ENCODE measurements around the gene CMSS1.

The CMSS1 gene

DNA sequence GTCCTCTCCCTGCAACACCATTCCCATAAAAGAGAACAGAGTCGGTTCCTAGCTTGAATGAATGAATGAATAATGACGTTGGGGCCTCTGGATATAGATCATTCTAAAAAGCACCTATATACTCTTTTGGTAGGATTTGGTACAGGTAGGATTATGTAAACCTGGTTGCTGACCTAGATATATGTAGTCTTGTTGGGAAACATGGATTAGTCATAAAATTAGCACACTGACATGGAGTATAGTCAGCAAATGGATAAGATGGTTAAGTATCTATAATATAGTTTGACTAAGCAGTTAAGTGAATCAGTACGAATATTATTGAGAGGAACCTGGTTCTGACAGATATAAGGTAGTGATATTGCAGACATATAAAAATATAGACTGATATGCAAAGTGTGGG lies 154.1 kb downstream of the CMSS1 start:
- DNase-seq (ENCODE audit: extremely low spot score, insufficient read length, low read depth) (no peak), FAIRE-seq (no peak)

GRCh38 chr3:99972380-99973104 lies 154.9 kb downstream of the CMSS1 start:
- no peak for DNase-seq (ENCODE audit: extremely low spot score, insufficient read length, low read depth)
- FAIRE-seq, result no peak

DNA sequence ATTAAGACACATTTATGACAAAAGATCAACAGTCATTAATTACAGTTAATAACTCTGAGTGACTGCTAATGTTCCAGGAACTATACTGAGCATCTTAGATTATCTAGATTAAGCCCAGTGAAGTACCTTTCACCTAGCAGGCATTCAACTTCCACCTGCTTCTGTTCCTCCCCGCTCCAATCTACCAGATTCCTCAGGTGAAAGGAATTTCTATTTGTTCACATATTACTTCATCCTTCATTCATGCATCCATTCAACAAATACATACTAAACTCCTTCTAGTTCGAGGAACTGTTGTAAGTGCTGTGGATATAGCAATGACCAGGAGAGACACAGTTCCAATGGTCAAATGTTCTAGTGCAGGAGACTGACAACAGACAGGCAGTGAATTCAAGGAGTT lies 157.3 kb downstream of the CMSS1 start:
- DNase-seq (ENCODE audit: extremely low spot score, insufficient read length, low read depth) (no peak), FAIRE-seq (no peak)

- DNase-seq (ENCODE audit: extremely low spot score, insufficient read length, low read depth) (no peak), FAIRE-seq (no peak)
Observed at GRCh38 chr3:99976584-99976983, 158.9 kb downstream of the CMSS1 start.

DNA sequence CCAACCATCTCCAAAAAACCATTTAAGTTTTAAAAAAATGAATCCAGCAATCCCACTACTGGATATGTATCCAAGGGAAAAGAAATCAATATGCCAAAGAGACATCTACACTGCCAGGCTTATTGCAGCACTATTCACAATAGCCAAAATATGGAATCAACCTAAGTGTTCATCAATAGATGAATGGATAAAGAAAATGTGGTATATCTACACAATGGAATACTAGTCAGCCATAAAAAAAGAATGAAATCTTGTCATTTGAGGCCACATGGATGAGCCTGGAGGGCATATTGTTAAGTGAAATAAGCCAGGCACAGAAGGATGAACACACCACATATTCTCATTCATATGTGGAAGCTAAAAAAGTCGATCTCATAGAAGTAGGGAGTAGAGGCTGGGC lies 160.6 kb downstream of the CMSS1 start:
- FAIRE-seq (peak; percentile 31), DNase-seq (ENCODE audit: extremely low spot score, insufficient read length, low read depth) (no peak)

GRCh38 chr3:99980606-99981005 lies 162.9 kb downstream of the CMSS1 start:
- FAIRE-seq, result no peak

GRCh38 chr3:99981138-99981537 lies 163.5 kb downstream of the CMSS1 start:
- no peak for DNase-seq (ENCODE audit: extremely low spot score, insufficient read length, low read depth)
- FAIRE-seq, result no peak

More at GRCh38 chr3:99980606-99981005, 162.9 kb downstream of the CMSS1 start:
- no peak for DNase-seq (ENCODE audit: extremely low spot score, insufficient read length, low read depth)

GRCh38 chr3:99982650-99983049 lies 165.0 kb downstream of the CMSS1 start:
- FAIRE-seq (no peak), DNase-seq (ENCODE audit: extremely low spot score, insufficient read length, low read depth) (no peak)

DNA sequence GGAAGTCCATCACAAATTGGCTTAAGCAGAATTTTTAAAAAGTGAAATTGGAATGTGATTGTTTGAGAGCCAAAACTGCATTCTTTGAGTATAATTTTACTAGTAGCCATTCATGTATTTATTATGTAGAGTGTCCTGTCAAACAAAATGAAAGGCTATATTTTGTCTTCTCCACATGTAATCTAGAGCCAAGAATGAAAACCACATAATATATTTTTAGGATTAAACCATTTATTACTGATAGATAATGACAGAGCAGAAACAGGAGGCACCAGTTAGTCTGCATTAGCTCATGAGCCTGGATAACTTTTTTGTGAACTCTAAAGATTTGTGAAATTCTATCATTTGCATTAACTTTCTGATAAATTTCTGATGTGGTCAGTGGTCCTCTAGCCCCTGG lies 166.5 kb downstream of the CMSS1 start:
- FAIRE-seq (no peak), DNase-seq (ENCODE audit: extremely low spot score, insufficient read length, low read depth) (no peak)

- FAIRE-seq (no peak), DNase-seq (ENCODE audit: extremely low spot score, insufficient read length, low read depth) (no peak)
Observed at GRCh38 chr3:99984668-99985067, 167.0 kb downstream of the CMSS1 start.

DNA sequence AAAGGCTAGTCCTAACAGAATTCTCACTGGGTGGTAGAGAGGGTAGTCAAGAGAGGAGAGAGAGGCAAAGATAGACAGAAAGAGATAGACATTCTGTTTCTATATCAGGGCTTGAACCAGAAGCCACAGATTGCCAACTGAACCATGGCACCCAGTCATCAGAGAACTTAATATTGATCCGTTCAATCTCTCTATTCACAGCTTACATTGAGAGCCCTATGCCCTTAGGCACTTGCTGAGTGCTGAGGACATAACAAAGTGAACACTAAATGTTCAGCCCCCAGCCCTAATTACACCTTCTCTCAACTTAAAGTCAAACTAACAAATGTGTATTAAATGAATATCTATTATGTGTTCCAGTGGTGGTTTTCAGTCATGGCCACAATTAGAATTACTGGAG lies 172.5 kb downstream of the CMSS1 start:
- DNase-seq (ENCODE audit: extremely low spot score, insufficient read length, low read depth) (no peak), FAIRE-seq (no peak)

DNA sequence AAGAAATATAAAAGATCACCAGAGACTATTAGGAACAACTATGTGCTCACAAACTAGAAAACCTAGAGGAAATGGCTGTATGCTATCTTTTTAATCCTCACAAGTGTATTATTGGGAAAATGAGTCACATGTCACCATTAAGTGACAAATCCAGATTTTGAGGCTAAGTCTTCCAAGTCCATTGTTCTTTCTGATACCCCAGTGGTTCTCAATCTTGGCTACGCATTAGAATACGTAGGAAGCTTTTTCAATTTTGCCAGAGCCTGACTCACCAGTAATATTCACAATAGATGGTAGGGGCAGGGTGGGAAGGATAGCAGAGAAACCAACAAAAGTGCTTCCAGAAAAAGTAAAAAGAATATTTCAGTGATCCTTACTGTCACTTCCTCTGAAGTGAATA lies 179.6 kb downstream of the CMSS1 start:
- no peak for FAIRE-seq
- no peak for DNase-seq (ENCODE audit: extremely low spot score, insufficient read length, low read depth)

DNA sequence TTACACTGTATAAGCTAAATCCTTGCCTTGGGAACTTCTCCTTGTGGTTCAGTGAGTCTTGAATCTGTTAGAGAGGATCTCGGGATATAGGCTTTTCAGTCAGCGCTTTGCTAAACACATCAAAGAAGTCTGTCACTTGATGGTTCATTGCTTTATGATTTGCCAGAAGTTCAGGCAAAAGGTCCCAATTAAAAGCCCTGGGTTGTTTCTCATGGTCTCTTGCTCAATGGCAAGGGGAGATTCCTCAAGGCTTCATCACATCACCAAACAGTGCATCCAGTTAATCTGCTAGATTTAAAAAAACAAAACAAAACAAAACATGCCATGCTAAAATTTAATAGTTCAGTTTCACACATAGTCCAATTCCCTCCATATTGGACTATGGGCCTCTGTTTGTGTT lies 181.9 kb downstream of the CMSS1 start:
- DNase-seq (ENCODE audit: extremely low spot score, insufficient read length, low read depth) (no peak), FAIRE-seq (no peak)

GRCh38 chr3:100001083-100001482 lies 183.4 kb downstream of the CMSS1 start:
- DNase-seq (ENCODE audit: extremely low spot score, insufficient read length, low read depth) (no peak), FAIRE-seq (no peak)

- no peak for FAIRE-seq
- DNase-seq (ENCODE audit: extremely low spot score, insufficient read length, low read depth), result no peak
Observed at GRCh38 chr3:100001526-100002270, 184.0 kb downstream of the CMSS1 start.

DNA sequence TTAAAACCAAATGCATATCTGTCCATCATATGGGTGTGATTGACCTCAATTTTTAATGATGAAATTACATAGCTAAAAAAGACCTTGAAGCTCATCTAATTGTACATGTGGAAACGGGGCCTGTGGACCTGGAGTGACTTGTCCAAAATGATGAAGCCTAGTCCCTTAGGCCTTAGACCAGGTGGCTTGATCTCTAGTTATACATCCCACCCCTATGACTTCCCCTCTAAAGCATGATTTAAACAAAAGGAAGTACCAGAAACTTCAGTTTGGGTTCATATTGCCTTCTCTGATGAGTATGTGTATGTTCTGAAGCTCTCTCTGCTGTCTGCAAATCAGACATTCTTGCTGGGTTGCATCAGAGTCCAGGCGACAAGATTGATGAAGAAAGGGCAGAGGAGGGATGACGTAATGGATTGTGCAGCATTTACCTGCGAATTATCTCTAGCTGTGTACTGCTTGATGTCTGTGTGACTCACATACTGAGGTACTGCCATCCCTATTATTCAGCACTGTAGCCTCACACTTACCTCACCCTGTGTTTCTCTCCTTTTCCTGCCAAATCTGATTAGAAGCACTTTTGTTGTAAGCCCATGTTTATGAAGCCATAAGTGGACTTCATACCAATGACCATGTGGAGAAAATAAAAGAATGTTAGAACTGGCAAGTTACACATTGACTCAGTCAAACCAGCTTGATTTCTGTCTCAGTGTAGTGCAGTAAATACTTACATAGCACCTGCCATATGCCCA lies 185.1 kb downstream of the CMSS1 start:
- FAIRE-seq (peak; percentile 31), DNase-seq (ENCODE audit: extremely low spot score, insufficient read length, low read depth) (no peak)

GRCh38 chr3:100003609-100004503 lies 186.2 kb downstream of the CMSS1 start:
- peak; percentile 5 for FAIRE-seq
- DNase-seq (ENCODE audit: extremely low spot score, insufficient read length, low read depth), result no peak

- FAIRE-seq, result no peak
- DNase-seq (ENCODE audit: extremely low spot score, insufficient read length, low read depth), result no peak
Observed at GRCh38 chr3:100004931-100005330, 187.3 kb downstream of the CMSS1 start.

- DNase-seq (ENCODE audit: extremely low spot score, insufficient read length, low read depth) (no peak), FAIRE-seq (no peak)
Observed at GRCh38 chr3:100005665-100006393, 188.2 kb downstream of the CMSS1 start.

All from GM18507 (cell line).